A673 (cell line): ENCODE results near the gene RELL1.

Experiments used
- EZH2 ChIP-seq: fragments of 200-600 bp; sonication (generic); IDR thresholded peaks from 2 replicates; pipeline ENCODE4 v1.6.1; 2017; ENCODE audit warnings: borderline replicate concordance, low read depth, mild to moderate bottlenecking, mixed read lengths, antibody characterized with exemption, low read length; ENCODE audit not compliant: poor library complexity, severe bottlenecking
- TF ChIP-seq, protein P1 (sequence below): fragments of 300-800, 200-600 bp; sonication (generic); conservative IDR thresholded peaks from 2 replicates; pipeline ENCODE4 v1.5.1; 2017; ENCODE audit warnings: low read depth, mild to moderate bottlenecking, antibody characterized with exemption, low read length, moderate library complexity, mixed read lengths

DNA sequence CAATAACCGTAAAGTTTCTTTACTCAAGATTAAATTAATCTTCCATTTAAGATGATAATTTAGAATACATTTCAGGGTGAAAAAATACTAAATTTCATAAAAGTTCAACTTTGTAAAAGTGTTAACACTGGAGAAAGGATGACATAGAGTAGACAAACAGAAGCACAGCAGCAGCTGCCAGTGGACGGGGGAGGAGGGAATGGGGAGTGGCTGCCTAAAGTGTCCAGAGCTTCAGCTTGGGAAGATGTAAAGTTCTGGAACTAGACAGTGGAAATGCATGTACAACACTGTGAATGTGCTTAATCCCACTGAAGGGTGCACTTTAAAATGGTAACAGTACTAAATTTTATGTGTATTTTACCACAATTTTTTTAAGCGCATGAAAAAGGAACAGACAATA, 39.9 kb downstream of the RELL1 start:
- no peak for TF ChIP-seq EZH2
- TF ChIP-seq, protein P1, sequence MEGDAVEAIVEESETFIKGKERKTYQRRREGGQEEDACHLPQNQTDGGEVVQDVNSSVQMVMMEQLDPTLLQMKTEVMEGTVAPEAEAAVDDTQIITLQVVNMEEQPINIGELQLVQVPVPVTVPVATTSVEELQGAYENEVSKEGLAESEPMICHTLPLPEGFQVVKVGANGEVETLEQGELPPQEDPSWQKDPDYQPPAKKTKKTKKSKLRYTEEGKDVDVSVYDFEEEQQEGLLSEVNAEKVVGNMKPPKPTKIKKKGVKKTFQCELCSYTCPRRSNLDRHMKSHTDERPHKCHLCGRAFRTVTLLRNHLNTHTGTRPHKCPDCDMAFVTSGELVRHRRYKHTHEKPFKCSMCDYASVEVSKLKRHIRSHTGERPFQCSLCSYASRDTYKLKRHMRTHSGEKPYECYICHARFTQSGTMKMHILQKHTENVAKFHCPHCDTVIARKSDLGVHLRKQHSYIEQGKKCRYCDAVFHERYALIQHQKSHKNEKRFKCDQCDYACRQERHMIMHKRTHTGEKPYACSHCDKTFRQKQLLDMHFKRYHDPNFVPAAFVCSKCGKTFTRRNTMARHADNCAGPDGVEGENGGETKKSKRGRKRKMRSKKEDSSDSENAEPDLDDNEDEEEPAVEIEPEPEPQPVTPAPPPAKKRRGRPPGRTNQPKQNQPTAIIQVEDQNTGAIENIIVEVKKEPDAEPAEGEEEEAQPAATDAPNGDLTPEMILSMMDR = no peak
